LNCAP (cell line): ENCODE data around the gene STEAP3.

Source experiments
- CTCF ChIP-seq: fragments of 450-650 bp; IDR thresholded peaks from 2 replicates; pipeline ENCODE4 v1.5.1; 2017; ENCODE audit warnings: mild to moderate bottlenecking

The STEAP3 gene

GRCh38 chr2:119179202-119179601, 44.4 kb upstream of the STEAP3 start:
- TF ChIP-seq CTCF, result no peak

- no peak for TF ChIP-seq CTCF
Measured at GRCh38 chr2:119179991-119180390, 43.6 kb upstream of the STEAP3 start.

- no peak for TF ChIP-seq CTCF
Measured at GRCh38 chr2:119180892-119181291, 42.7 kb upstream of the STEAP3 start.

GRCh38 chr2:119181391-119181790, 42.2 kb upstream of the STEAP3 start:
- TF ChIP-seq CTCF, result no peak

- no peak for TF ChIP-seq CTCF
Measured at GRCh38 chr2:119181791-119182445, 41.7 kb upstream of the STEAP3 start.

GRCh38 chr2:119184512-119184911, 39.1 kb upstream of the STEAP3 start:
- no peak for TF ChIP-seq CTCF

GRCh38 chr2:119190321-119191111, 33.1 kb upstream of the STEAP3 start:
- TF ChIP-seq CTCF, result no peak
